CD4-positive, alpha-beta T cell (primary cell): ENCODE data around the gene SPEM3. TPM values are rescaled to one million over a fixed set of nuclear protein-coding genes. Genes with fewer than 3 reads are reported as not detected.
A peak's percentile ranks its signal among the peaks of the same experiment; 100 is the strongest.

ENCODE experiments used
- ATAC-seq: fragments of 200-7000 bp; cut with Tn5 transposase; one replicate; pipeline ENCODE4 v1.10.0; 2022; ENCODE audit warnings: mild to moderate bottlenecking; ENCODE audit not compliant: poor library complexity
- CTCF ChIA-PET: fragments of 350-600 bp; sonication (Branson Sonifier 250); formaldehyde crosslinking; loops from one replicate; lab custom pipeline; 2021; ENCODE audit warnings: antibody characterized with exemption, inconsistent platforms; lab: Charles Lee
- POLR2A ChIA-PET: fragments of 350-600 bp; sonication (Branson Sonifier 250); formaldehyde crosslinking; loops from one replicate; lab custom pipeline; 2021; ENCODE audit warnings: antibody characterized with exemption, inconsistent platforms; lab: Charles Lee
- DNase-seq, 14 experiments: peaks; one replicate each; pipeline ENCODE4 v3.0.0-alpha.2; 2013 to 2020; ENCODE audit warnings: mixed read lengths in 2 of 14
- H3K27ac ChIP-seq, 2 donors: one replicate each; pipeline versions ENCODE4 v1.5.1 to v1.7.0; 2013; ENCODE audit warnings: low read length in 2 of 2, low read depth in 1 of 2, mild to moderate bottlenecking in 1 of 2
- H3K27me3 ChIP-seq, 2 experiments: 1 replicate in 1 of 2; 2 replicates in 1 of 2; pipeline versions ENCODE4 v1.6.1 to v1.7.0; 2013; ENCODE audit warnings: low read length in 2 of 2, control low read depth in 1 of 2, mild to moderate bottlenecking in 1 of 2, moderate library complexity in 1 of 2; ENCODE audit not compliant: insufficient read depth in 2 of 2, control insufficient read depth in 1 of 2
- H3K36me3 ChIP-seq: one replicate; pipeline ENCODE4 v1.6.1; 2013; ENCODE audit warnings: low read length, control low read depth; ENCODE audit not compliant: insufficient read depth
- H3K4me1 ChIP-seq: one replicate; pipeline ENCODE4 v1.6.1; 2013; ENCODE audit warnings: low read length, control low read depth; ENCODE audit not compliant: insufficient read depth
- H3K4me3 ChIP-seq: one replicate; pipeline ENCODE4 v1.5.1; 2013; ENCODE audit warnings: mild to moderate bottlenecking, low read length, moderate library complexity
- H3K9me3 ChIP-seq, 2 experiments: 1 replicate in 1 of 2; 2 replicates in 1 of 2; pipeline versions ENCODE4 v1.6.1 to v1.7.0; 2013; ENCODE audit warnings: low read length in 2 of 2, mild to moderate bottlenecking in 2 of 2, control low read depth in 1 of 2, moderate library complexity in 1 of 2; ENCODE audit not compliant: control insufficient read depth in 1 of 2, insufficient read depth in 1 of 2
- H3K27ac Mint-ChIP-seq: one replicate; pipeline ENCODE4 v1.8.0; 2020; ENCODE audit warnings: mixed read lengths
- H3K27me3 Mint-ChIP-seq: one replicate; pipeline ENCODE4 v1.8.0; 2021; ENCODE audit warnings: mixed read lengths
- H3K36me3 Mint-ChIP-seq: one replicate; pipeline ENCODE4 v1.8.0; 2021; ENCODE audit warnings: low read depth, mixed read lengths
- H3K4me1 Mint-ChIP-seq: one replicate; pipeline ENCODE4 v1.8.0; 2021; ENCODE audit warnings: low read depth, mixed read lengths
- H3K4me3 Mint-ChIP-seq: one replicate; pipeline ENCODE4 v1.8.0; 2020; ENCODE audit warnings: mild to moderate bottlenecking, mixed read lengths
- H3K9me3 Mint-ChIP-seq: one replicate; pipeline ENCODE4 v1.8.0; 2020; ENCODE audit warnings: mixed read lengths
- CTCF ChIP-seq: fragments of 200-600 bp; IDR thresholded peaks from one replicate; pipeline ENCODE4 v1.8.0; 2022; ENCODE audit warnings: antibody characterized with exemption, mild to moderate bottlenecking
- intact Hi-C, 2 experiments: fragments of 100-400 bp; cut with DNase I in 1 of 2; cut with micrococcal nuclease in 1 of 2; formaldehyde crosslinking; loops; one replicate each; pipeline versions ENCODE4 v1.15.1 to v1.9.0; 2023 to 2025; cut with DNase I, micrococcal nuclease
- total RNA-seq, 174 experiments: library from RNA in 2 of 174; stranded (reverse) in 2 of 174; gene quantifications; one replicate each; pipeline ENCODE4 v1.2.3 and lab custom pipeline; 2021 to 2026

SPEM3 gene
- total RNA-seq, 2 experiments from 2014 or later = not detected

- peaks cover 59% of the 10 kb centered on the region for H3K27me3 Mint-ChIP-seq
- intact Hi-C loops = loop anchor here (1.0 to 10.0 kb wide), 7 partner anchors 15 to 392 kb away; partner anchors contain the start of genes CTDNEP1 (in 1 of the 2), EIF5A (in 1 of the 2), ELP5 (in 1 of the 2) and KCTD11 (in 1 of the 2)
- POLR2A ChIA-PET = interaction anchor here (1.0 to 9.0 kb wide), 5 partner anchors 14 to 84 kb away, joined by 3 to 156 read pairs (median 8); partner anchors contain the start of genes POLR2A, SLC35G6 and ZBTB4
- Histone ChIP-seq H3K36me3 (no peaks in the 10 kb centered on the region), H3K27ac (no peak within 1 kb of the TSS), H3K4me3 (peak within 1 kb of the TSS; percentile 39), H3K4me1 (peaks cover 60% of the 10 kb centered on the region), H3K27me3 (peaks cover 54 to 62% of the 10 kb centered on the region in 2 experiments), H3K9me3 (peaks cover 0 to 12% of the 10 kb centered on the region in 2 experiments)
- no peak for ATAC-seq
- H3K9me3 Mint-ChIP-seq = no peaks in the 10 kb centered on the region
- H3K27ac Mint-ChIP-seq = peak within 1 kb of the TSS; percentile 45
- peaks cover 4% of the 10 kb centered on the region for H3K36me3 Mint-ChIP-seq
- CTCF ChIA-PET = interaction anchor here (1.9 kb wide), 1 partner anchor 84 kb away, joined by 5 read pairs; no protein-coding TSS in a partner anchor
- DNase-seq = peak in 1 of 14 experiments; percentile 27
- H3K4me3 Mint-ChIP-seq = peak within 1 kb of the TSS; percentile 88
- peaks cover 50% of the 10 kb centered on the region for H3K4me1 Mint-ChIP-seq
- no peak for TF ChIP-seq CTCF
These were observed 10.9 kb downstream of the SPEM3 start, which contains the start of gene FGF11 for GRCh38 chr17:7439462-7440112. Gene FGF11, plus strand, starts transcription at chr17:7439512. Its CDS starts 109 bp downstream, at chr17:7439621.

DNA sequence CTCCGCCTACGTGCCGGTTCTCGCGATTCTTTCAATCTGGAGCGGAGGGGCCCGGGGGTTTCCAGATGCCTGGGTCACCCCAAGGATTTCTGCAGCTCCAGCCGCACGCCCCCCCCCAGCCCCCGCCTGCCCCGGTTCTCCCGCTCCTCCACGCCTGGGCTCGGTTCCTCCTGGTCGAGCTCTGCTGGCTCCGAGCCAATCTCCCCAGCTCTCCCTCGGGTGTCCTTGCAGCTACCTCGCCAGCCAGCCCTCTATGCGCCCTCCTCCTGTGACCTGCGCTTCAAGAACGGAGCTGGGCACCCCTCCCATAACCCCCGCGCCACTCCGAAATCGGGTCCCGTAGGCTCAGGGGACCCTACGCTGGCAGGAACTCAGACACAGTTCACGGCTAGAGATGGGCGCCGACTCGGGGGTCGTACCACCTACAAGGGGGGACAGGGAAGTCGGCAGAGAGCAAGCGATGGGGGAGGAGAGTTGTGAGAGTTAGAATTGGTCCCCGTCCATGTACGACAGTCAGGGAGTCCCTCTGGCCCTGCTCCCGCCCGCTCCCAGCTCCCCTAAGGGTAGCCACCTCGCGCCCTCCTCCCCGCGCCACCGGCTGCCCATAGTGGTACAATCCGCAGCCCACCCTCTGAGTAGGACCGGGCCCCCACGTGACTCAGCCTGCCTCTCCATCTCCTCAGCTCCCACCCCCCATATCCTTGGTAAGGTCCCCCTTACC, 11.6 kb downstream of the SPEM3 start:
- intact Hi-C loops = no loop called here

More for the DNA sequence above, 11.6 kb downstream of the SPEM3 start:
- CTCF ChIA-PET = interaction anchor here (0.7 to 1.9 kb wide), 3 partner anchors 44 to 394 kb away, joined by 3 to 5 read pairs (median 3); partner anchors contain the start of gene POLR2A
- H3K36me3 Mint-ChIP-seq = peaks cover 2% of the 10 kb centered on the region
- H3K4me3 Mint-ChIP-seq = peak overlapping the region; percentile 88
- peaks cover 64% of the 10 kb centered on the region for H3K4me1 ChIP-seq
- peaks cover 0 to 16% of the 10 kb centered on the region in 2 experiments for H3K9me3 ChIP-seq
- H3K36me3 ChIP-seq = no peaks in the 10 kb centered on the region
- peaks cover 60 to 68% of the 10 kb centered on the region in 2 experiments for H3K27me3 ChIP-seq
- H3K9me3 Mint-ChIP-seq = no peaks in the 10 kb centered on the region
- peaks cover 48% of the 10 kb centered on the region for H3K4me1 Mint-ChIP-seq
- H3K27ac Mint-ChIP-seq = peak overlapping the region; percentile 45
- DNase-seq (peak in 7 of 14 experiments; percentile 14 to 61 (median 34)), ATAC-seq (no peak)
- POLR2A ChIA-PET = interaction anchor here (0.7 to 9.0 kb wide), 9 partner anchors 13 to 246 kb away, joined by 3 to 156 read pairs (median 5); partner anchors contain the start of genes POLR2A, SLC35G6, SOX15 and TP53
- no peak overlapping the region for H3K27ac ChIP-seq
- peaks cover 62% of the 10 kb centered on the region for H3K27me3 Mint-ChIP-seq
- H3K4me3 ChIP-seq = peak overlapping the region; percentile 31
- no peak for TF ChIP-seq CTCF
